SK-N-SH treated with all-trans-retinoic acid at 6 μM for 48 hours (cell line): ENCODE results near the gene ATP6V0D1.
"Not testable (repeated sequence)": the region's sequence is repeated elsewhere in the genome, so short reads cannot be mapped to it uniquely, and the experiment has no call there.

ENCODE experiments used
- ATAC-seq: fragments of 200-7000 bp; cut with Tn5 transposase; 3 replicates; pipeline ENCODE4 v1.9.1; 2020; ENCODE audit warnings: mild to moderate bottlenecking, moderate library complexity
- ARNTL ChIP-seq: fragments of 450-650 bp; formaldehyde crosslinking; IDR thresholded peaks from 2 replicates; pipeline ENCODE4 v1.5.0; 2020; ENCODE audit warnings: low read depth, mild to moderate bottlenecking, moderate library complexity, borderline replicate concordance
- CREB5 ChIP-seq: fragments of 250-450 bp; sonication (Bioruptor Pico); IDR thresholded peaks from 2 replicates; pipeline ENCODE4 v1.5.1; 2020; ENCODE audit warnings: low read depth, mild to moderate bottlenecking, moderate library complexity
- CSDC2 ChIP-seq: fragments of 250-450 bp; sonication (Bioruptor Pico); IDR thresholded peaks from 2 replicates; pipeline ENCODE4 v1.5.0; 2020; ENCODE audit warnings: mild to moderate bottlenecking, moderate library complexity
- CSRNP3 ChIP-seq: fragments of 250-450 bp; sonication (Bioruptor Pico); IDR thresholded peaks from 2 replicates; pipeline ENCODE4 v1.5.1; 2021; ENCODE audit warnings: mild to moderate bottlenecking, moderate library complexity
- ESRRG ChIP-seq: fragments of 250-450 bp; sonication (Bioruptor Pico); IDR thresholded peaks from 2 replicates; pipeline ENCODE4 v1.6.1; 2021; ENCODE audit warnings: mild to moderate bottlenecking
- GLIS3 ChIP-seq: fragments of 250-450 bp; sonication (Bioruptor Pico); IDR thresholded peaks from 2 replicates; pipeline ENCODE4 v1.5.0; 2020; ENCODE audit warnings: mild to moderate bottlenecking, moderate library complexity
- ISL1 ChIP-seq: fragments of 250-450 bp; sonication (Bioruptor Pico); IDR thresholded peaks from 2 replicates; pipeline ENCODE4 v2.1.2; 2022; ENCODE audit warnings: mild to moderate bottlenecking, moderate library complexity
- OSR1 ChIP-seq: fragments of 250-450 bp; sonication (Bioruptor Pico); IDR thresholded peaks from 2 replicates; pipeline ENCODE4 v1.8.0; 2022; ENCODE audit warnings: moderate library complexity, mild to moderate bottlenecking, inconsistent platforms
- PATZ1 ChIP-seq: fragments of 250-450 bp; sonication (Bioruptor Pico); IDR thresholded peaks from 2 replicates; pipeline ENCODE4 v1.8.0; 2020; ENCODE audit warnings: mild to moderate bottlenecking, moderate library complexity, borderline replicate concordance
- POU6F1 ChIP-seq: fragments of 250-450 bp; sonication (Bioruptor Pico); IDR thresholded peaks from 2 replicates; pipeline ENCODE4 v1.8.0; 2021; ENCODE audit warnings: low read depth, mild to moderate bottlenecking, moderate library complexity, borderline replicate concordance
- PPARA ChIP-seq: fragments of 250-450 bp; sonication (Bioruptor Pico); IDR thresholded peaks from 2 replicates; pipeline ENCODE4 v1.5.0; 2020; ENCODE audit warnings: mild to moderate bottlenecking, borderline replicate concordance
- RARB ChIP-seq: fragments of 250-450 bp; sonication (Bioruptor Pico); IDR thresholded peaks from 2 replicates; pipeline ENCODE4 v1.8.0; 2021; ENCODE audit warnings: mild to moderate bottlenecking, moderate library complexity
- SNAI2 ChIP-seq: fragments of 250-450 bp; sonication (Bioruptor Pico); IDR thresholded peaks from 2 replicates; pipeline ENCODE4 v1.5.0; 2020; ENCODE audit warnings: mild to moderate bottlenecking, moderate library complexity
- TCF4 ChIP-seq: fragments of 250-450 bp; sonication (Bioruptor Pico); IDR thresholded peaks from 2 replicates; pipeline ENCODE4 v1.8.0; 2021; ENCODE audit warnings: mild to moderate bottlenecking, moderate library complexity, borderline replicate concordance
- TSHZ2 ChIP-seq: fragments of 250-450 bp; sonication (Bioruptor Pico); IDR thresholded peaks from 2 replicates; pipeline ENCODE4 v1.5.0; 2020; ENCODE audit warnings: mild to moderate bottlenecking, moderate library complexity
- ZC3H10 ChIP-seq: fragments of 250-450 bp; sonication (Bioruptor Pico); IDR thresholded peaks from 2 replicates; pipeline ENCODE4 v1.5.1; 2021; ENCODE audit warnings: mild to moderate bottlenecking, moderate library complexity
- ZFP3 ChIP-seq: fragments of 250-450 bp; sonication (Bioruptor Pico); IDR thresholded peaks from 2 replicates; pipeline ENCODE4 v1.5.0; 2020; ENCODE audit warnings: mild to moderate bottlenecking, moderate library complexity
- ZFP30 ChIP-seq: fragments of 450-650 bp; formaldehyde crosslinking; IDR thresholded peaks from 2 replicates; pipeline ENCODE4 v1.5.0; 2022; ENCODE audit warnings: mild to moderate bottlenecking, moderate library complexity
- ZNF70 ChIP-seq: fragments of 450-650 bp; formaldehyde crosslinking; IDR thresholded peaks from 2 replicates; pipeline ENCODE4 v1.5.0; 2020; ENCODE audit warnings: mild to moderate bottlenecking, moderate library complexity
- ZNF8 ChIP-seq: fragments of 450-650 bp; formaldehyde crosslinking; IDR thresholded peaks from 2 replicates; pipeline ENCODE4 v1.5.0; 2020; ENCODE audit warnings: mild to moderate bottlenecking, moderate library complexity

The ATP6V0D1 gene

GRCh38 chr16:67489401-67490083, 8.6 kb upstream of the ATP6V0D1 start:
- peak; percentile 27; the same call in 1 of the 3 replicates for ATAC-seq
- TF ChIP-seq CSDC2 (CRISPR knock-in tag) (no peak), ZFP30 (CRISPR knock-in tag) (no peak), PATZ1 (CRISPR knock-in tag) (no peak), OSR1 (no peak), TCF4 (no peak), ESRRG (no peak), CREB5 (CRISPR knock-in tag) (no peak), SNAI2 (CRISPR knock-in tag) (no peak), GLIS3 (no peak), ZNF8 (CRISPR knock-in tag) (no peak), TSHZ2 (CRISPR knock-in tag) (no peak), RARB (no peak), ARNTL (CRISPR knock-in tag) (no peak), ZFP3 (CRISPR knock-in tag) (no peak), ZC3H10 (CRISPR knock-in tag) (no peak), POU6F1 (CRISPR knock-in tag) (no peak), PPARA (CRISPR knock-in tag) (no peak), ZNF70 (CRISPR knock-in tag) (no peak), ISL1 (no peak), CSRNP3 (no peak)

- ATAC-seq, result not testable (repeated sequence)
Measured at GRCh38 chr16:67487561-67487960, 6.6 kb upstream of the ATP6V0D1 start.

GRCh38 chr16:67486805-67487204, 5.8 kb upstream of the ATP6V0D1 start:
- no peak for ATAC-seq
- TF ChIP-seq SNAI2 (CRISPR knock-in tag) (no peak), ZC3H10 (CRISPR knock-in tag) (no peak)
- TF ChIP-seq, all 23 proteins: peak for 0
